ENCODE results near the gene FHIP1A. TPM values are rescaled to one million over a fixed set of nuclear protein-coding genes. Genes with fewer than 3 reads are reported as not detected.

Gene FHIP1A
- total and polyA plus RNA-seq, 2 experiments from 2014 or later, result 0.11 TPM; not detected in 1

DNA sequence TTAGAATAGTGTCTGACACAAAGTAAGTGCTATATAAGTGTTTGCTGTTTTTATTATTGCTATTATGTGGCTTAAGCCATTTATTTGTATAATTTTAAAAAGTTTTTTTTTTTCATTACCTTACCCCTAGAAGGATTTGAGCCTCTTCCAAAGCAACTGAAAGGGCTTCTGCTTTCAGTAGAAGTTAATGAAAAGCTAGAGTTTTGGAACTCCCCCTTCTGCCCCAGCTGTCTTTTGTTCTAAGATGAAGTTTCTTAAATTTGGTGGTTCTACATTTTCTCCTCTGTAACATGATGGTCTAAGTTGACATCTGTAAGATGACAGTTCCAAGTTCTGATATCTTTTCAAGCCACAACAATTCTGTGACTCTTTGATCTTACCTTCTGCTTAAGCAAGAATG, 30.3 kb downstream of the FHIP1A start:
- no peak overlapping the region for H3K27ac ChIP-seq
- in situ Hi-C loops (cut with MboI), result no loop called here

DNA sequence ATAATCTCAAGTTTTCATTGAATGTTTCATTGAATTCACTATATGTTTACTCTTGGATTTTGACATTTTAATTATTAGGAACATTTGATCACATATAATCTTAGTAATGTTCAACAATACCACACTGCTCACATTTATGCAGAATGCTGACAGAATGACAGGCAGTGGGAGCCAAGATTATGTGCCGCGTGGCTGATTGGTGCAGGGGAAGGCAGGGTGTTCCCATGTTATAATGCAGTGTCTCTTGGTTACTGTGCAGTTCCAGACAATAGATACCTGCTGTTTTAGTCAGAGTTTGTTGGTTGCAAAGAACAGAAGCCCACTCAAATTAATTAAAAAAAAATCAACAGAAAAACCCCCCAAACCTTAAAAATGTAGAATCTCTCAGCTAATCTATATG, 33.0 kb downstream of the FHIP1A start:
- no peak overlapping the region for H3K4me3 ChIP-seq

More for the DNA sequence above, 30.3 kb downstream of the FHIP1A start:
- TF ChIP-seq EZH2 (IDR thresholded peaks at IDR 0.05; ENCODE audit: insufficient read depth, poor library complexity, severe bottlenecking) (no peak), EZH2phosphoT487 (IDR thresholded peaks at IDR 0.05; ENCODE audit: insufficient read depth, low read depth) (no peak)
- H3K4me3 ChIP-seq, result no peak overlapping the region
- no peak for DNase-seq
- H3F3A ChIP-seq (ENCODE audit: insufficient read depth), result peaks cover 6% of the 10 kb centered on the region; the same call in 1 of the 2 replicates
- H3K4me1 ChIP-seq (ENCODE audit: insufficient read depth), result peaks cover 16% of the 10 kb centered on the region
- no peak overlapping the region for H2AFZ ChIP-seq
- H4K20me1 ChIP-seq (ENCODE audit: insufficient read depth), result no peaks in the 10 kb centered on the region
- H3K9me3 ChIP-seq (ENCODE audit: low read depth), result no peaks in the 10 kb centered on the region
- no peaks in the 10 kb centered on the region for H3K27me3 ChIP-seq (replicated peaks; ENCODE audit: insufficient read depth)
- H3K9me2 ChIP-seq (ENCODE audit: insufficient read depth), result no peaks in the 10 kb centered on the region
- no peaks in the 10 kb centered on the region for H3K36me3 ChIP-seq (ENCODE audit: low read depth)
- no peak overlapping the region for H3K4me2 ChIP-seq (ENCODE audit: unreplicated experiment)
- no peaks in the 10 kb centered on the region for H3K79me2 ChIP-seq (ENCODE audit: insufficient read depth)
- H3K9ac ChIP-seq, result no peak overlapping the region

GRCh38 chr4:151443247-151443646, 34.3 kb downstream of the FHIP1A start:
- 56 to 75% methylated on average over 5 of the region's 5 CpGs for WGBS, 2 experiments (ENCODE audit: low coverage in 1 of 2, low lambda C conversion rate in 2 of 2, missing lambda C conversion rate in 2 of 2)
- Histone ChIP-seq H3K9me3 (ENCODE audit: low read depth) (no peaks in the 10 kb centered on the region), H2AFZ (no peak overlapping the region), H3K4me1 (ENCODE audit: insufficient read depth) (no peaks in the 10 kb centered on the region), H3F3A (ENCODE audit: insufficient read depth) (no peaks in the 10 kb centered on the region), H3K4me2 (ENCODE audit: unreplicated experiment) (no peak overlapping the region), H3K9ac (no peak overlapping the region), H4K20me1 (ENCODE audit: insufficient read depth) (no peaks in the 10 kb centered on the region), H3K27me3 (replicated peaks; ENCODE audit: insufficient read depth) (no peaks in the 10 kb centered on the region), H3K27ac (no peak overlapping the region), H3K36me3 (ENCODE audit: low read depth) (no peaks in the 10 kb centered on the region), H3K4me3 (no peak overlapping the region), H3K79me2 (ENCODE audit: insufficient read depth) (no peaks in the 10 kb centered on the region), H3K9me2 (ENCODE audit: insufficient read depth) (no peaks in the 10 kb centered on the region)
- in situ Hi-C loops (cut with MboI), result no loop called here
- TF ChIP-seq EZH2 (IDR thresholded peaks at IDR 0.05; ENCODE audit: insufficient read depth, poor library complexity, severe bottlenecking) (no peak), EZH2phosphoT487 (IDR thresholded peaks at IDR 0.05; ENCODE audit: insufficient read depth, low read depth) (no peak)
- DNase-seq, result no peak

More for the DNA sequence above, 33.0 kb downstream of the FHIP1A start:
- Histone ChIP-seq H3K9me2 (ENCODE audit: insufficient read depth) (no peaks in the 10 kb centered on the region), H2AFZ (no peak overlapping the region), H3K9ac (no peak overlapping the region), H3K4me2 (ENCODE audit: unreplicated experiment) (no peak overlapping the region), H3K36me3 (ENCODE audit: low read depth) (no peaks in the 10 kb centered on the region), H4K20me1 (ENCODE audit: insufficient read depth) (no peaks in the 10 kb centered on the region), H3K79me2 (ENCODE audit: insufficient read depth) (no peaks in the 10 kb centered on the region), H3K4me1 (ENCODE audit: insufficient read depth) (no peaks in the 10 kb centered on the region), H3K27ac (no peak overlapping the region), H3F3A (ENCODE audit: insufficient read depth) (no peaks in the 10 kb centered on the region), H3K27me3 (replicated peaks; ENCODE audit: insufficient read depth) (no peaks in the 10 kb centered on the region), H3K9me3 (ENCODE audit: low read depth) (no peaks in the 10 kb centered on the region)
- no peak for DNase-seq
- TF ChIP-seq EZH2 (IDR thresholded peaks at IDR 0.05; ENCODE audit: insufficient read depth, poor library complexity, severe bottlenecking) (no peak), EZH2phosphoT487 (IDR thresholded peaks at IDR 0.05; ENCODE audit: insufficient read depth, low read depth) (no peak)
- in situ Hi-C loops (cut with MboI), result no loop called here
- WGBS, 2 experiments (ENCODE audit: low coverage in 1 of 2, low lambda C conversion rate in 2 of 2, missing lambda C conversion rate in 2 of 2), result 71 to 73% methylated on average over 2 of the region's 2 CpGs

- Histone ChIP-seq H3K36me3 (ENCODE audit: low read depth) (no peaks in the 10 kb centered on the region), H3K4me3 (no peak overlapping the region), H3K27ac (no peak overlapping the region), H3K9me3 (ENCODE audit: low read depth) (no peaks in the 10 kb centered on the region), H4K20me1 (ENCODE audit: insufficient read depth) (no peaks in the 10 kb centered on the region), H2AFZ (no peak overlapping the region), H3F3A (ENCODE audit: insufficient read depth) (no peaks in the 10 kb centered on the region), H3K9ac (no peak overlapping the region), H3K4me1 (ENCODE audit: insufficient read depth) (no peaks in the 10 kb centered on the region), H3K9me2 (ENCODE audit: insufficient read depth) (no peaks in the 10 kb centered on the region), H3K27me3 (replicated peaks; ENCODE audit: insufficient read depth) (no peaks in the 10 kb centered on the region), H3K4me2 (ENCODE audit: unreplicated experiment) (no peak overlapping the region), H3K79me2 (ENCODE audit: insufficient read depth) (no peaks in the 10 kb centered on the region)
- in situ Hi-C loops (cut with MboI), result no loop called here
- no peak for TF ChIP-seq EZH2 (IDR thresholded peaks at IDR 0.05; ENCODE audit: insufficient read depth, poor library complexity, severe bottlenecking)
- TF ChIP-seq EZH2phosphoT487 (IDR thresholded peaks at IDR 0.05; ENCODE audit: insufficient read depth, low read depth), result no peak
- no peak for DNase-seq
- WGBS, 2 experiments (ENCODE audit: low coverage in 1 of 2, low lambda C conversion rate in 2 of 2, missing lambda C conversion rate in 2 of 2), result 68 to 69% methylated on average over 6 of the region's 6 CpGs
These were observed 34.8 kb downstream of the FHIP1A start for GRCh38 chr4:151443752-151444151.

GRCh38 chr4:151446208-151446607, 37.2 kb downstream of the FHIP1A start:
- Histone ChIP-seq H3K9me3 (ENCODE audit: low read depth) (no peaks in the 10 kb centered on the region), H3K4me2 (ENCODE audit: unreplicated experiment) (no peak overlapping the region), H3K9ac (no peak overlapping the region), H3K27me3 (replicated peaks; ENCODE audit: insufficient read depth) (no peaks in the 10 kb centered on the region), H3K79me2 (ENCODE audit: insufficient read depth) (no peaks in the 10 kb centered on the region), H3K36me3 (ENCODE audit: low read depth) (no peaks in the 10 kb centered on the region), H3F3A (ENCODE audit: insufficient read depth) (no peaks in the 10 kb centered on the region), H3K4me1 (ENCODE audit: insufficient read depth) (no peaks in the 10 kb centered on the region), H3K9me2 (ENCODE audit: insufficient read depth) (no peaks in the 10 kb centered on the region), H2AFZ (no peak overlapping the region), H4K20me1 (ENCODE audit: insufficient read depth) (no peaks in the 10 kb centered on the region), H3K27ac (no peak overlapping the region), H3K4me3 (no peak overlapping the region)
- no peak for DNase-seq
- in situ Hi-C loops (cut with MboI), result no loop called here
- WGBS, 2 experiments (ENCODE audit: low coverage in 1 of 2, low lambda C conversion rate in 2 of 2, missing lambda C conversion rate in 2 of 2), result 78 to 79% methylated on average over 2 of the region's 2 CpGs
- TF ChIP-seq EZH2phosphoT487 (IDR thresholded peaks at IDR 0.05; ENCODE audit: insufficient read depth, low read depth) (no peak), EZH2 (IDR thresholded peaks at IDR 0.05; ENCODE audit: insufficient read depth, poor library complexity, severe bottlenecking) (no peak)

Measured in GM23248 (cell line).